Spleen (tissue), 11 donors: ENCODE data around the gene MVK. TPM values are rescaled to one million over a fixed set of nuclear protein-coding genes. Genes with fewer than 3 reads are reported as not detected.

Source experiments
- DNase-seq: peaks from one replicate; pipeline ENCODE4 v3.0.0-alpha.2; 2020
- H3K27ac ChIP-seq, 8 donors: fragments of 200-600 bp; sonication (generic) in 7 of 8; 1 replicate in 4 of 8; 2 replicates in 4 of 8; pipeline versions ENCODE4 v1.5.0 to v1.8.0; 2016 to 2021; ENCODE audit warnings: inconsistent platforms in 4 of 8, mild to moderate bottlenecking in 4 of 8, moderate library complexity in 1 of 8
- H3K27me3 ChIP-seq, 7 donors: fragments of 200-600 bp; sonication (generic) in 6 of 7; replicated peaks in 1 of 7; 1 replicate in 4 of 7; 2 replicates in 3 of 7; pipeline versions ENCODE4 v1.5.0 to v1.8.0; 2016 to 2021; ENCODE audit warnings: inconsistent platforms in 3 of 7, mild to moderate bottlenecking in 1 of 7
- H3K36me3 ChIP-seq, 6 donors: fragments of 200-600 bp; sonication (generic) in 5 of 6; 1 replicate in 4 of 6; 2 replicates in 2 of 6; pipeline versions ENCODE4 v1.5.0 to v1.8.0; 2016 to 2021; ENCODE audit warnings: inconsistent platforms in 2 of 6
- H3K4me1 ChIP-seq, 6 donors: fragments of 200-600 bp; sonication (generic) in 5 of 6; 1 replicate in 3 of 6; 2 replicates in 3 of 6; pipeline versions ENCODE4 v1.5.0 to v1.8.0; 2016 to 2021; ENCODE audit warnings: inconsistent platforms in 3 of 6
- H3K4me3 ChIP-seq, 8 donors: fragments of 200-600 bp; sonication (generic) in 7 of 8; 1 replicate in 4 of 8; 2 replicates in 4 of 8; pipeline versions ENCODE4 v1.5.0 to v1.8.0; 2016 to 2021; ENCODE audit warnings: inconsistent platforms in 4 of 8, mild to moderate bottlenecking in 4 of 8, moderate library complexity in 2 of 8
- H3K9me3 ChIP-seq, 8 donors: fragments of 200-600 bp; sonication (generic) in 7 of 8; 1 replicate in 4 of 8; 2 replicates in 4 of 8; pipeline versions ENCODE4 v1.5.0 to v1.8.0; 2016 to 2021; ENCODE audit warnings: inconsistent platforms in 4 of 8
- POLR2A ChIP-seq, 3 donors: fragments of 450-650 bp; IDR thresholded peaks; one replicate each; pipeline ENCODE4 v1.5.1; 2017; ENCODE audit warnings: antibody characterized with exemption in 3 of 3, mild to moderate bottlenecking in 1 of 3
- POLR2AphosphoS5 ChIP-seq, 3 donors: sonication (generic); formaldehyde crosslinking; IDR thresholded peaks; one replicate each; pipeline ENCODE4 v1.5.1; 2017; ENCODE audit warnings: antibody characterized with exemption in 3 of 3
- WGBS, 5 donors: extraction: QIAGEN DNeasy Blood & Tissue Kit in 3 of 5; methylation state at CpG; one replicate each; pipeline versions ENCODE4 v1.1.5 to v1.1.7; 2013 to 2018; 5-methylcytosine and 5-hydroxymethylcytosine counted together
- intact Hi-C: fragments of 100-400 bp; cut with DNase I; formaldehyde crosslinking; loops from one replicate; pipeline ENCODE4 v1.15.0; 2023; ENCODE audit warnings: low total_unique reads
- polyA plus RNA-seq, 3 donors: library from polyadenylated mRNA; stranded (reverse); fragments of 200-250 nt; gene quantifications; one replicate each; pipeline ENCODE4 v1.2.1, GENCODE V29; 2013
- total RNA-seq, 7 donors: library from RNA; depleted of rRNA in 3 of 7; stranded (reverse); fragments of >200 nt in 3 of 7; fragmentation: NEBNext Ultra II Directional in 4 of 7; extraction: Animal tissue kit (Norgen Biotek cat#: 25700) in 4 of 7; gene quantifications; one replicate each; pipeline versions ENCODE4 v1.1.0 to v1.2.1, GENCODE V29; 2016 to 2021
- TF ChIP-seq, protein P1 (sequence below), 11 experiments: fragments of 200-600 bp in 7 of 11; fragments of 450-650 bp in 4 of 11; sonication (generic) in 4 of 11; IDR thresholded peaks in 8 of 11; conservative IDR thresholded peaks in 3 of 11; 1 replicate in 7 of 11; 2 replicates in 4 of 11; pipeline versions ENCODE4 v1.4.0 to v1.8.0; 2016 to 2021; ENCODE audit warnings: antibody characterized with exemption in 11 of 11, inconsistent platforms in 4 of 11, mild to moderate bottlenecking in 1 of 11
- donor health status: healthy with polysubstance abuse.
- donor health status: DM: no; HTN: no; CAD: no; lungs with moderate emphysema.
- donor health status: DM: no; HTN: no; CAD: no.
- donor health status: Bipolar disorder and iron deficiency.
- donor health status: healthy.
- donor health status: DM: no; HTN: no; CAD: no.
- donor health status: DM: yes; HTN: yes; CAD: no.

Gene MVK
- total and polyA plus RNA-seq, 10 donors = 6.2 to 16.5 (median 9.4) TPM

DNA sequence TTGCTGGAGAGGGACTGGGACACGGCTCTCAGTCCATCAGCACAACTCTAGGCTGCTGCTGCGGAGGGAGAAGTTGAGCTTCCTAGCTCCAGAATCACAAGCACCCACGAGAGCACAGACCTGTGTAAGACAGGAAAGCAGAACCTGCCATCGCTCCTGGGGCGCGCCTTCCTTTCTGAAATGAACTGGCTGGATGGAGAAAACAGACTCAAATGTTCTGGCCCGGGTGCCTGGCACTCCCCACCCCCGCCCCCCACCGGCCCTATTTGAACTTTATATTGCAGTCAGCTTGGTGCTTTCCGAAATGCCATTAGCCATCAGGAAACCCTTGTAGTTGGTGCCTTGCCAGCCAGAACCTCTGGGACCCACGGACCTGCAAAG, 23.8 kb downstream of the MVK start:
- no peaks in the 10 kb centered on the region for H3K9me3 ChIP-seq
- H3K27ac ChIP-seq = no peak overlapping the region
- no peak overlapping the region for H3K4me3 ChIP-seq
- peaks cover 6 to 41% (median 16%) of the 10 kb centered on the region in 6 donors for H3K4me1 ChIP-seq
- peaks cover 0 to 45% (median 4%) of the 10 kb centered on the region in 6 donors for H3K36me3 ChIP-seq
- no peak for DNase-seq
- TF ChIP-seq POLR2AphosphoS5 (IDR thresholded peaks at IDR 0.05) (no peak), POLR2A (IDR thresholded peaks at IDR 0.05) (no peak)
- TF ChIP-seq, protein P1, sequence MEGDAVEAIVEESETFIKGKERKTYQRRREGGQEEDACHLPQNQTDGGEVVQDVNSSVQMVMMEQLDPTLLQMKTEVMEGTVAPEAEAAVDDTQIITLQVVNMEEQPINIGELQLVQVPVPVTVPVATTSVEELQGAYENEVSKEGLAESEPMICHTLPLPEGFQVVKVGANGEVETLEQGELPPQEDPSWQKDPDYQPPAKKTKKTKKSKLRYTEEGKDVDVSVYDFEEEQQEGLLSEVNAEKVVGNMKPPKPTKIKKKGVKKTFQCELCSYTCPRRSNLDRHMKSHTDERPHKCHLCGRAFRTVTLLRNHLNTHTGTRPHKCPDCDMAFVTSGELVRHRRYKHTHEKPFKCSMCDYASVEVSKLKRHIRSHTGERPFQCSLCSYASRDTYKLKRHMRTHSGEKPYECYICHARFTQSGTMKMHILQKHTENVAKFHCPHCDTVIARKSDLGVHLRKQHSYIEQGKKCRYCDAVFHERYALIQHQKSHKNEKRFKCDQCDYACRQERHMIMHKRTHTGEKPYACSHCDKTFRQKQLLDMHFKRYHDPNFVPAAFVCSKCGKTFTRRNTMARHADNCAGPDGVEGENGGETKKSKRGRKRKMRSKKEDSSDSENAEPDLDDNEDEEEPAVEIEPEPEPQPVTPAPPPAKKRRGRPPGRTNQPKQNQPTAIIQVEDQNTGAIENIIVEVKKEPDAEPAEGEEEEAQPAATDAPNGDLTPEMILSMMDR (IDR thresholded peaks at IDR 0.05 in 8 of 11, conservative IDR thresholded peaks at IDR 0.05 in 3 of 11) = no peak
- intact Hi-C loops = loop anchor here (2.0 to 10.0 kb wide), 2 partner anchors 117 to 177 kb away; partner anchors contain the start of gene FAM222A
- 46 to 55% (median 51%) methylated on average over 11 of the region's 11 CpGs for WGBS, 5 donors
- no peaks in the 10 kb centered on the region for H3K27me3 ChIP-seq

DNA sequence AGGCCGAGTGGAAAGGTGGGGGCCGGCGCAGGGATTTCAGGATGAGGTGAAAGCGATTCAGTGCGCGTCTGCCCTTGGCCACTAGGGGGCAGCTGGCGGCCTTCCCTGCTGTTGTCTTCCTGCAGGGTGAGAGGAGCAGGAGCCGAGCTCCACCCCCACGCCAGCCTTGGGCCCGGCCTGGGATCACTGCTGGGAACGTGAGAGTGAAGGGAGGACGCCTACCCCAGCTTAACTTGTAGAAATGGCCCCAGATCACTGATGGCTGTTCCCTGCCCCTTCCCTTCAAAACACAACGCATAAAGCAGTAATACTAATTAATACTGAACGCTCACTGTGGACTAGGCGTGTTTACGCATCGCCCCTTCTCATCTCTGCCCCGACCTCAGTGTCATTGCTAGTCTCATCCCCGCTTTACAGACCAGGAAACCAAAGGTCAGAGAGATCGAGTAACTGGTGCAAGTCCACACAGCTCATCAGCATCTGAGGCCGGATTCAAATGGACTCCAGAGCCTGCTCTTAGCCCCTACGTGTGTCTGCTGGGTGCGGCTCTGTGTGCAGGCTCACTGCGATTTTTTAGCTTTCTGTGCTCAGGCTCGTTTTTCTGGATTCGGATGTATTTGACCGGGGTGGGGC, 24.3 kb downstream of the MVK start:
- 43 to 48% (median 47%) methylated on average over 26 to 27 of the region's 27 CpGs for WGBS, 5 donors
- intact Hi-C loops = loop anchor here (2.0 to 10.0 kb wide), 2 partner anchors 117 to 177 kb away; partner anchors contain the start of gene FAM222A

DNA sequence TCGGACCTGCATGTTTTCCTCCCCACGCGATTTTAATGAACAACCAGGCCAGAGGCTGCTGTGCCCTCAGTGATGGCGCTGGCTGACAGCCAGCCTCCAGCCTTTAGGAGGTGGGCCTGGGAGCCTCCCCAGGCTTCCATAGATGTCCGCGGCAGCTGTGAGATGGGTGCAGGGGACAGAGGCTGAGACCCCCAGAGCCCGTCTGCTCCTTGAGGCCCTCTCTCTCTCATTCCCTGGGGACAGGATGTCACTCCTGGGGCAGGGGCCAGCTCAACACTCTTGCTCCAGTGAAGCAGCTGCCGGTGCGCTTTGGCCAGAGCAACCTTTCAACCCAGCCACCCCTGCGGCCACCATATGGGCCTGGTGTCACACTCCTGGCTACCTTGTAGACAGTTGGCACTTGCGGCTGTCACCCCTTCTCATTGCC, 24.8 kb downstream of the MVK start:
- Histone ChIP-seq H3K9me3 (no peaks in the 10 kb centered on the region), H3K4me3 (no peak overlapping the region), H3K27me3 (peaks cover 0 to under 1% (median 0%) of the 10 kb centered on the region in 7 donors), H3K4me1 (peaks cover 6 to 41% (median 16%) of the 10 kb centered on the region in 6 donors), H3K27ac (no peak overlapping the region), H3K36me3 (peaks cover 0 to 34% (median 0%) of the 10 kb centered on the region in 6 donors)
- DNase-seq = no peak
- intact Hi-C loops = loop anchor here (10.0 kb wide), 1 partner anchor 116 kb away; the partner anchor contains the start of gene FAM222A
- TF ChIP-seq, protein P1 (IDR thresholded peaks at IDR 0.05 in 8 of 11, conservative IDR thresholded peaks at IDR 0.05 in 3 of 11) = no peak
- TF ChIP-seq POLR2A (IDR thresholded peaks at IDR 0.05) = no peak
- TF ChIP-seq POLR2AphosphoS5 (IDR thresholded peaks at IDR 0.05) = no peak
- 87 to 96% (median 91%) methylated on average over 8 to 11 of the region's 11 CpGs for WGBS, 5 donors

More for the DNA sequence above, 24.3 kb downstream of the MVK start:
- H3K27me3 ChIP-seq = no peaks in the 10 kb centered on the region
- H3K4me3 ChIP-seq = no peak overlapping the region
- no peak overlapping the region for H3K27ac ChIP-seq
- DNase-seq = peak; percentile 92
- no peaks in the 10 kb centered on the region for H3K9me3 ChIP-seq
- peaks cover 6 to 41% (median 16%) of the 10 kb centered on the region in 6 donors for H3K4me1 ChIP-seq
- TF ChIP-seq, protein P1 (IDR thresholded peaks at IDR 0.05 in 8 of 11, conservative IDR thresholded peaks at IDR 0.05 in 3 of 11) = peak; percentile 56 to 96 (median 92)
- TF ChIP-seq POLR2AphosphoS5 (IDR thresholded peaks at IDR 0.05) (peak; percentile 26 to 64 (median 60)), POLR2A (IDR thresholded peaks at IDR 0.05) (no peak)
- peaks cover 0 to 40% (median 1%) of the 10 kb centered on the region in 6 donors for H3K36me3 ChIP-seq

DNA sequence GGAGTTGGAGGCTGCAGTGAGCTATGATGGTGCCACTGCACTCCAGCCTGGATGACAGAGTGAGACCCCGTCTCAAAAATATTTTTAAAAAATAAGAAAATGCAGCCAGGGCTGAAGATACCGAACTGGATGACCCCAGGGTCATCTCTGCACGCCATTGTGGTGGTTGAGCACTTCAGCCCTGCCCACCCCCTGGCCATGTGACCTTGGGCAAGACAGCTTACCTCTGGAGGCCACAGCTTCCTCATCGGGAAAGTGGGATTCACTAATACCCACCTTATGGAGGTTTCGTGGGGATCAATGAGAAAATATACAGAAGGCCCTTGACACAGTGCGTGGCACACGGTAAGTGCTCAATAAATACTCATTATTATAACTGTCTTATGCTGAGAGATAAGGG, 25.5 kb downstream of the MVK start:
- H3K4me1 ChIP-seq = peaks cover 6 to 41% (median 16%) of the 10 kb centered on the region in 6 donors
- WGBS, 5 donors = 71 to 88% (median 81%) methylated on average over 7 of the region's 7 CpGs
- H3K4me3 ChIP-seq = no peak overlapping the region
- no peak overlapping the region for H3K27ac ChIP-seq
- H3K27me3 ChIP-seq = peaks cover 0 to 7% (median 0%) of the 10 kb centered on the region in 7 donors
- intact Hi-C loops = loop anchor here (10.0 kb wide), 1 partner anchor 116 kb away; the partner anchor contains the start of gene FAM222A
- H3K9me3 ChIP-seq = no peaks in the 10 kb centered on the region
- no peak for DNase-seq
- TF ChIP-seq, protein P1 (IDR thresholded peaks at IDR 0.05 in 8 of 11, conservative IDR thresholded peaks at IDR 0.05 in 3 of 11) = no peak
- H3K36me3 ChIP-seq = peaks cover 0 to 28% (median 0%) of the 10 kb centered on the region in 6 donors
